ENCODE measurements around the gene FAM118A. TPM values are rescaled to one million over a fixed set of nuclear protein-coding genes. Genes with fewer than 3 reads are reported as not detected.

Gene FAM118A
- total and polyA plus RNA-seq, 9 of the 15 experiments (the other 6 are each of a cell fraction or from before 2014, with no cell fraction given) = 17.0 to 223 (median 59.4) TPM

- TF ChIP-seq FOXK1 (CRISPR knock-in tag; IDR thresholded peaks at IDR 0.05; ENCODE audit: borderline replicate concordance) = no peak
Observed at GRCh38 chr22:45291931-45292290, 17.8 kb upstream of the FAM118A start (continued).

DNA sequence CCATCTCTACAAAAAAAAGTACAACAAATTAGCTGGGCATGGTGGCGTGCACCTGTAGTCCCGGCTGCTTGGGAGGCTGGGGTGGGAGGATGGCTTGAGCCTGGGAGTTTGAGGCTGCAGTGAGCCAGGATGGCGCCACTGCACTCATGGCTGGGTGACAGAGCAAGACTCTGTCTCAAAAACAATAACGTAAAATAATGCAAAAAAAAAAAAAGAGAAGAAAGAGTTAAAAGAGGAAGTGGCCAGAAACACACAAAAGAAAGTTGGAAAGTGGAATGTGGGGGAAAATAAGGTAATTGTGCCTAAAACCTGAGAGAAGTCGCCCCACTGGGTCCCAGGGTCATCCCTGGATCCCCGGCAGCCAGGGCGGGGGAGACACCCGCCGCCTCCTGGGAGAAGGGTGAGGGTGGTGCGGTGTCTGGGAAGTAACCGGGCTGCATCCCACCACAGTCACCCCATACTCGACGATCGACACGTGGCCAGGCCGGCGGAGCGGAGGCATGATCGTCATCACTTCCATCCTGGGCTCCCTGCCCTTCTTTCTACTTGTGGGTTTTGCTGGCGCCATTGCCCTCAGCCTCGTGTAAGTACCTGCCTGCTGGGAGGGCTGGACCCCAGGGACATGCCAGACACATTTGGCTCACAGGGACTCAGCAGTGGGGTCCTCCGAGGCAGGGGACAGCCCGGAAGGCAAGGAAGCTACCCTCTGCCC, 16.8 kb upstream of the FAM118A start:
- no peaks in the 10 kb centered on the region for H3K9me1 ChIP-seq (ENCODE audit: control insufficient read depth, insufficient read depth, low read length)
- H3K79me2 ChIP-seq (ENCODE audit: control insufficient read depth, insufficient read depth, low read length) = no peaks in the 10 kb centered on the region
- H3K9ac ChIP-seq (ENCODE audit: insufficient read depth in 1 of 2, low read depth in 2 of 2, low read length in 2 of 2) = peak overlapping the region in 1 of 2 experiments; percentile 35; a peak in 1 of 4 replicates
- H3K36me3 ChIP-seq (ENCODE audit: control insufficient read depth, insufficient read depth, low read length) = no peaks in the 10 kb centered on the region; the same call in 2 of the 3 replicates
- H3K4me2 ChIP-seq (ENCODE audit: insufficient read depth, low read length) = peak overlapping the region; percentile 12; the same call in 1 of the 2 replicates
- in situ Hi-C loops (cut with MboI) = no loop called here
- FAIRE-seq = no peak
- BruUV-seq (replicated peaks) = no TSS peak
- no peaks in the 10 kb centered on the region for H4K20me1 ChIP-seq (replicated peaks; ENCODE audit: control insufficient read depth, insufficient read depth, low read length)
- no peaks in the 10 kb centered on the region for H3K9me3 ChIP-seq (replicated peaks; ENCODE audit: control insufficient read depth, insufficient read depth, low read depth, low read length)
- ChIA-PET CTCF (ENCODE audit: low intra/inter-chr PET ratio) (no interaction called here), POLR2A (no interaction called here)
- no peak overlapping the region for H3K4me3 ChIP-seq
- H3K4me1 ChIP-seq (replicated peaks in 1 of 2; ENCODE audit: control insufficient read depth in 2 of 2, insufficient read depth in 2 of 2, low read length in 2 of 2) = peaks cover 2 to 6% of the 10 kb centered on the region in 2 experiments; a peak in 2 of 5 replicates
- no peak overlapping the region for H3K27ac ChIP-seq (ENCODE audit: extremely low read depth, low read depth, low read length)
- H3K27me3 ChIP-seq (ENCODE audit: control insufficient read depth in 2 of 2, insufficient read depth in 2 of 2, low read length in 2 of 2) = peaks cover 0 to 16% of the 10 kb centered on the region in 2 experiments; a peak in 3 of 5 replicates
- WGBS (ENCODE audit: insufficient coverage, low coverage, missing lambda C conversion rate) = 22% methylated on average over 12 of the region's 23 CpGs
- intact Hi-C loops (cut with micrococcal nuclease) = no loop called here
- no peak for DNase-seq (ENCODE audit: extremely low read depth in 1 of 4, low spot score in 3 of 4)
- no peak for ATAC-seq
- H2AFZ ChIP-seq (ENCODE audit: low read depth, low read length) = no peak overlapping the region
- TF ChIP-seq SPI1 (IDR thresholded peaks at IDR 0.05; ENCODE audit: borderline replicate concordance, low read depth, low read length) (peak; percentile 93), EHMT2 (IDR thresholded peaks at IDR 0.05) (no peak), L3MBTL2 (IDR thresholded peaks at IDR 0.05) (peak; percentile 86), MAX (CRISPR knock-in tag; IDR thresholded peaks at IDR 0.05) (peak; percentile 50; the same call in 1 of the 2 replicates)
- TF ChIP-seq, protein P1, sequence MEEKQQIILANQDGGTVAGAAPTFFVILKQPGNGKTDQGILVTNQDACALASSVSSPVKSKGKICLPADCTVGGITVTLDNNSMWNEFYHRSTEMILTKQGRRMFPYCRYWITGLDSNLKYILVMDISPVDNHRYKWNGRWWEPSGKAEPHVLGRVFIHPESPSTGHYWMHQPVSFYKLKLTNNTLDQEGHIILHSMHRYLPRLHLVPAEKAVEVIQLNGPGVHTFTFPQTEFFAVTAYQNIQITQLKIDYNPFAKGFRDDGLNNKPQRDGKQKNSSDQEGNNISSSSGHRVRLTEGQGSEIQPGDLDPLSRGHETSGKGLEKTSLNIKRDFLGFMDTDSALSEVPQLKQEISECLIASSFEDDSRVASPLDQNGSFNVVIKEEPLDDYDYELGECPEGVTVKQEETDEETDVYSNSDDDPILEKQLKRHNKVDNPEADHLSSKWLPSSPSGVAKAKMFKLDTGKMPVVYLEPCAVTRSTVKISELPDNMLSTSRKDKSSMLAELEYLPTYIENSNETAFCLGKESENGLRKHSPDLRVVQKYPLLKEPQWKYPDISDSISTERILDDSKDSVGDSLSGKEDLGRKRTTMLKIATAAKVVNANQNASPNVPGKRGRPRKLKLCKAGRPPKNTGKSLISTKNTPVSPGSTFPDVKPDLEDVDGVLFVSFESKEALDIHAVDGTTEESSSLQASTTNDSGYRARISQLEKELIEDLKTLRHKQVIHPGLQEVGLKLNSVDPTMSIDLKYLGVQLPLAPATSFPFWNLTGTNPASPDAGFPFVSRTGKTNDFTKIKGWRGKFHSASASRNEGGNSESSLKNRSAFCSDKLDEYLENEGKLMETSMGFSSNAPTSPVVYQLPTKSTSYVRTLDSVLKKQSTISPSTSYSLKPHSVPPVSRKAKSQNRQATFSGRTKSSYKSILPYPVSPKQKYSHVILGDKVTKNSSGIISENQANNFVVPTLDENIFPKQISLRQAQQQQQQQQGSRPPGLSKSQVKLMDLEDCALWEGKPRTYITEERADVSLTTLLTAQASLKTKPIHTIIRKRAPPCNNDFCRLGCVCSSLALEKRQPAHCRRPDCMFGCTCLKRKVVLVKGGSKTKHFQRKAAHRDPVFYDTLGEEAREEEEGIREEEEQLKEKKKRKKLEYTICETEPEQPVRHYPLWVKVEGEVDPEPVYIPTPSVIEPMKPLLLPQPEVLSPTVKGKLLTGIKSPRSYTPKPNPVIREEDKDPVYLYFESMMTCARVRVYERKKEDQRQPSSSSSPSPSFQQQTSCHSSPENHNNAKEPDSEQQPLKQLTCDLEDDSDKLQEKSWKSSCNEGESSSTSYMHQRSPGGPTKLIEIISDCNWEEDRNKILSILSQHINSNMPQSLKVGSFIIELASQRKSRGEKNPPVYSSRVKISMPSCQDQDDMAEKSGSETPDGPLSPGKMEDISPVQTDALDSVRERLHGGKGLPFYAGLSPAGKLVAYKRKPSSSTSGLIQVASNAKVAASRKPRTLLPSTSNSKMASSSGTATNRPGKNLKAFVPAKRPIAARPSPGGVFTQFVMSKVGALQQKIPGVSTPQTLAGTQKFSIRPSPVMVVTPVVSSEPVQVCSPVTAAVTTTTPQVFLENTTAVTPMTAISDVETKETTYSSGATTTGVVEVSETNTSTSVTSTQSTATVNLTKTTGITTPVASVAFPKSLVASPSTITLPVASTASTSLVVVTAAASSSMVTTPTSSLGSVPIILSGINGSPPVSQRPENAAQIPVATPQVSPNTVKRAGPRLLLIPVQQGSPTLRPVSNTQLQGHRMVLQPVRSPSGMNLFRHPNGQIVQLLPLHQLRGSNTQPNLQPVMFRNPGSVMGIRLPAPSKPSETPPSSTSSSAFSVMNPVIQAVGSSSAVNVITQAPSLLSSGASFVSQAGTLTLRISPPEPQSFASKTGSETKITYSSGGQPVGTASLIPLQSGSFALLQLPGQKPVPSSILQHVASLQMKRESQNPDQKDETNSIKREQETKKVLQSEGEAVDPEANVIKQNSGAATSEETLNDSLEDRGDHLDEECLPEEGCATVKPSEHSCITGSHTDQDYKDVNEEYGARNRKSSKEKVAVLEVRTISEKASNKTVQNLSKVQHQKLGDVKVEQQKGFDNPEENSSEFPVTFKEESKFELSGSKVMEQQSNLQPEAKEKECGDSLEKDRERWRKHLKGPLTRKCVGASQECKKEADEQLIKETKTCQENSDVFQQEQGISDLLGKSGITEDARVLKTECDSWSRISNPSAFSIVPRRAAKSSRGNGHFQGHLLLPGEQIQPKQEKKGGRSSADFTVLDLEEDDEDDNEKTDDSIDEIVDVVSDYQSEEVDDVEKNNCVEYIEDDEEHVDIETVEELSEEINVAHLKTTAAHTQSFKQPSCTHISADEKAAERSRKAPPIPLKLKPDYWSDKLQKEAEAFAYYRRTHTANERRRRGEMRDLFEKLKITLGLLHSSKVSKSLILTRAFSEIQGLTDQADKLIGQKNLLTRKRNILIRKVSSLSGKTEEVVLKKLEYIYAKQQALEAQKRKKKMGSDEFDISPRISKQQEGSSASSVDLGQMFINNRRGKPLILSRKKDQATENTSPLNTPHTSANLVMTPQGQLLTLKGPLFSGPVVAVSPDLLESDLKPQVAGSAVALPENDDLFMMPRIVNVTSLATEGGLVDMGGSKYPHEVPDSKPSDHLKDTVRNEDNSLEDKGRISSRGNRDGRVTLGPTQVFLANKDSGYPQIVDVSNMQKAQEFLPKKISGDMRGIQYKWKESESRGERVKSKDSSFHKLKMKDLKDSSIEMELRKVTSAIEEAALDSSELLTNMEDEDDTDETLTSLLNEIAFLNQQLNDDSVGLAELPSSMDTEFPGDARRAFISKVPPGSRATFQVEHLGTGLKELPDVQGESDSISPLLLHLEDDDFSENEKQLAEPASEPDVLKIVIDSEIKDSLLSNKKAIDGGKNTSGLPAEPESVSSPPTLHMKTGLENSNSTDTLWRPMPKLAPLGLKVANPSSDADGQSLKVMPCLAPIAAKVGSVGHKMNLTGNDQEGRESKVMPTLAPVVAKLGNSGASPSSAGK (IDR thresholded peaks at IDR 0.05) = peak; percentile 70

Data from K562 (cell line).